ENCODE measurements around the gene MAP2K1. TPM values are rescaled to one million over a fixed set of nuclear protein-coding genes. Genes with fewer than 3 reads are reported as not detected.

MAP2K1 gene
- total RNA-seq, 1 experiment from 2014 or later: 56.8 TPM

GRCh38 chr15:66412220-66412619 is 25.5 kb downstream of the MAP2K1 start:
- Histone ChIP-seq H3K9me3 (ENCODE audit: low read depth, low read length, poor library complexity, severe bottlenecking) (peaks cover 6% of the 10 kb centered on the region), H3K27me3 (replicated peaks; ENCODE audit: insufficient read depth, low read depth, low read length, poor library complexity) (no peaks in the 10 kb centered on the region), H3K4me3 (ENCODE audit: low read depth, low read length, poor library complexity, severe bottlenecking) (no peak overlapping the region), H3K4me1 (ENCODE audit: insufficient read depth, low read length, poor library complexity, severe bottlenecking) (peaks cover 39% of the 10 kb centered on the region), H3K36me3 (ENCODE audit: insufficient read depth, low read length, poor library complexity, severe bottlenecking) (no peaks in the 10 kb centered on the region), H3K27ac (ENCODE audit: low read depth, low read length, poor library complexity, severe bottlenecking) (no peak overlapping the region)
- intact Hi-C loops (cut with micrococcal nuclease; ENCODE audit: unreplicated experiment): no loop called here
- BruUV-seq (replicated peaks): no TSS peak
- no peak for DNase-seq (ENCODE audit: low spot score)
- CTCF ChIA-PET: no interaction called here
- no peak for TF ChIP-seq EZH2 (IDR thresholded peaks at IDR 0.05; ENCODE audit: borderline replicate concordance, low read depth, low read length, poor library complexity, severe bottlenecking)
- TF ChIP-seq, protein P1, sequence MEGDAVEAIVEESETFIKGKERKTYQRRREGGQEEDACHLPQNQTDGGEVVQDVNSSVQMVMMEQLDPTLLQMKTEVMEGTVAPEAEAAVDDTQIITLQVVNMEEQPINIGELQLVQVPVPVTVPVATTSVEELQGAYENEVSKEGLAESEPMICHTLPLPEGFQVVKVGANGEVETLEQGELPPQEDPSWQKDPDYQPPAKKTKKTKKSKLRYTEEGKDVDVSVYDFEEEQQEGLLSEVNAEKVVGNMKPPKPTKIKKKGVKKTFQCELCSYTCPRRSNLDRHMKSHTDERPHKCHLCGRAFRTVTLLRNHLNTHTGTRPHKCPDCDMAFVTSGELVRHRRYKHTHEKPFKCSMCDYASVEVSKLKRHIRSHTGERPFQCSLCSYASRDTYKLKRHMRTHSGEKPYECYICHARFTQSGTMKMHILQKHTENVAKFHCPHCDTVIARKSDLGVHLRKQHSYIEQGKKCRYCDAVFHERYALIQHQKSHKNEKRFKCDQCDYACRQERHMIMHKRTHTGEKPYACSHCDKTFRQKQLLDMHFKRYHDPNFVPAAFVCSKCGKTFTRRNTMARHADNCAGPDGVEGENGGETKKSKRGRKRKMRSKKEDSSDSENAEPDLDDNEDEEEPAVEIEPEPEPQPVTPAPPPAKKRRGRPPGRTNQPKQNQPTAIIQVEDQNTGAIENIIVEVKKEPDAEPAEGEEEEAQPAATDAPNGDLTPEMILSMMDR (conservative IDR thresholded peaks at IDR 0.05; ENCODE audit: low read depth, low read length): no peak
- POLR2A ChIA-PET (ENCODE audit: low non-redundant PET): no interaction called here

DNA sequence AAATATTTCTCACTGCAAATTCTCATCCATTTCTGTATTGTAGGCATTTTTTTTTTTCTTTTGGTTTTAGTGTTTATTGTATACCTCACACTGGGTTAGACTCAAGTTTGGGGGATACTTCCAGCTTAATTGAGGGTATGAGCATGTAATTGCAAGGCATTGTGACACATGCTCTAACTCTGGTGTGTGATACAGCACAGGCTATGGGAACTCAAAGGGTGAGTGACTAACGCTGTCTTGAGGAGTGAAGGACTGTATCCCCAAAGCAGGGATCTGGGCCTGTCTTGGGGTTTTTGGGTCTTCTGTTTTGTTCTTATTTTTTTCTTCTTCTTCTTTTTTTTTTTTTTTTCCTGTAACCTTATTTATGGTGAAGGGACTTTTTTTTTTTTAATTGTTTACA is 26.9 kb downstream of the MAP2K1 start:
- Histone ChIP-seq H3K4me1 (ENCODE audit: insufficient read depth, low read length, poor library complexity, severe bottlenecking) (peaks cover 36% of the 10 kb centered on the region), H3K36me3 (ENCODE audit: insufficient read depth, low read length, poor library complexity, severe bottlenecking) (no peaks in the 10 kb centered on the region), H3K4me3 (ENCODE audit: low read depth, low read length, poor library complexity, severe bottlenecking) (no peak overlapping the region), H3K9me3 (ENCODE audit: low read depth, low read length, poor library complexity, severe bottlenecking) (peaks cover 6% of the 10 kb centered on the region), H3K27me3 (replicated peaks; ENCODE audit: insufficient read depth, low read depth, low read length, poor library complexity) (no peaks in the 10 kb centered on the region), H3K27ac (ENCODE audit: low read depth, low read length, poor library complexity, severe bottlenecking) (no peak overlapping the region)
- no TSS peak for BruUV-seq (replicated peaks)
- ChIA-PET CTCF (no interaction called here), POLR2A (ENCODE audit: low non-redundant PET) (interaction anchor here (0.7 kb wide), 1 partner anchor 32 kb away, joined by 19 read pairs; no protein-coding TSS in a partner anchor)
- no peak for TF ChIP-seq EZH2 (IDR thresholded peaks at IDR 0.05; ENCODE audit: borderline replicate concordance, low read depth, low read length, poor library complexity, severe bottlenecking)
- TF ChIP-seq, protein P1 (conservative IDR thresholded peaks at IDR 0.05; ENCODE audit: low read depth, low read length): no peak
- intact Hi-C loops (cut with micrococcal nuclease; ENCODE audit: unreplicated experiment): no loop called here
- no peak for DNase-seq (ENCODE audit: low spot score)

DNA sequence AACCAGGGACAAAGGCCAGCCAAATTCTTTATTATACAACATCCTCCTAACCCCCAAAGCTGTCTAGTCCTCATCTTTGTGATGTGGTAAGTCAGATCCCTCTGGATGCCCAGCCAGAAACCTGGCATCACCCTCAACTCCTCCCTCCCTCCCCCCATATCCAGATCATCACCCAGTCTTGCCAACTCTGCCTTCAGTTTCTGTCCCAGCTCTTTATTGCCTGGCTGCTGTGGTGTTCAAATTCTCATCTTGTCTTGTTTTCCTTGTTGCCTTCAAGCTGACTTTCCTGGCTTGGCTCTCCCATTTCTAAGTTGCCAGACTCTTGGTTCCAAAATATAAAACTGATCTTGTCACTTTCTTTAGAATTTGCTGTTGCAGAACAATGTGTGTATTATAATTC is 28.6 kb downstream of the MAP2K1 start:
- no TSS peak for BruUV-seq (replicated peaks)
- no peak overlapping the region for H3K4me3 ChIP-seq (ENCODE audit: low read depth, low read length, poor library complexity, severe bottlenecking)
- ChIA-PET CTCF (no interaction called here), POLR2A (ENCODE audit: low non-redundant PET) (no interaction called here)
- peaks cover 6% of the 10 kb centered on the region for H3K9me3 ChIP-seq (ENCODE audit: low read depth, low read length, poor library complexity, severe bottlenecking)
- H3K27ac ChIP-seq (ENCODE audit: low read depth, low read length, poor library complexity, severe bottlenecking): no peak overlapping the region
- H3K27me3 ChIP-seq (replicated peaks; ENCODE audit: insufficient read depth, low read depth, low read length, poor library complexity): no peaks in the 10 kb centered on the region
- no peak for DNase-seq (ENCODE audit: low spot score)
- intact Hi-C loops (cut with micrococcal nuclease; ENCODE audit: unreplicated experiment): no loop called here
- peaks cover 20% of the 10 kb centered on the region for H3K4me1 ChIP-seq (ENCODE audit: insufficient read depth, low read length, poor library complexity, severe bottlenecking)
- TF ChIP-seq, protein P1 (conservative IDR thresholded peaks at IDR 0.05; ENCODE audit: low read depth, low read length): no peak
- no peak for TF ChIP-seq EZH2 (IDR thresholded peaks at IDR 0.05; ENCODE audit: borderline replicate concordance, low read depth, low read length, poor library complexity, severe bottlenecking)
- no peaks in the 10 kb centered on the region for H3K36me3 ChIP-seq (ENCODE audit: insufficient read depth, low read length, poor library complexity, severe bottlenecking)

Measured in A673 (cell line).